ENCODE results near the gene CRTAP. TPM values are rescaled to one million over a fixed set of nuclear protein-coding genes. Genes with fewer than 3 reads are reported as not detected.

The CRTAP gene
- total RNA-seq, 1 experiment from 2014 or later, result 104 TPM

- no TSS peak for BruUV-seq (replicated peaks)
- TF ChIP-seq SP1 (IDR thresholded peaks at IDR 0.05; ENCODE audit: low read depth), result no peak
- TF ChIP-seq EGR1 (IDR thresholded peaks at IDR 0.05; ENCODE audit: low read depth), result no peak
- TF ChIP-seq EZH2 (IDR thresholded peaks at IDR 0.05), result no peak
- no peak for TF ChIP-seq POLR2AphosphoS5 (IDR thresholded peaks at IDR 0.05; ENCODE audit: low read depth, low read length)
- no peak for TF ChIP-seq JUND (IDR thresholded peaks at IDR 0.05)
- TF ChIP-seq CEBPB (IDR thresholded peaks at IDR 0.05; ENCODE audit: low read depth), result no peak
- TF ChIP-seq SIN3A (IDR thresholded peaks at IDR 0.05; ENCODE audit: low read depth), result no peak
- no peak for TF ChIP-seq ZNF274 (IDR thresholded peaks at IDR 0.05; ENCODE audit: low read depth, low read length)
- no peak for TF ChIP-seq TCF7L2 (IDR thresholded peaks at IDR 0.05; ENCODE audit: borderline replicate concordance, extremely low read depth, insufficient read depth, insufficient read length)
- ChIA-PET RAD21 (ENCODE audit: low non-redundant PET in 1 of 2, low total read pairs in 2 of 2, uncharacterized antibody in 2 of 2, unreplicated experiment in 2 of 2) (no interaction called here), POLR2A (no interaction called here), CTCF (no interaction called here)
- ATAC-seq, result no peak
- no peaks in the 10 kb centered on the region for H3K36me3 ChIP-seq (ENCODE audit: control insufficient read depth in 1 of 2, insufficient read depth in 2 of 2, low read length in 2 of 2)
- no peaks in the 10 kb centered on the region for H3K79me2 ChIP-seq (ENCODE audit: insufficient read depth, low read length)
- no peaks in the 10 kb centered on the region for H3K4me1 ChIP-seq (ENCODE audit: control insufficient read depth in 1 of 2, insufficient read depth in 2 of 2, low read length in 2 of 2)
- no peaks in the 10 kb centered on the region for H4K20me1 ChIP-seq (ENCODE audit: insufficient read depth)
- H3K4me3 ChIP-seq (replicated peaks in 1 of 2; ENCODE audit: low read depth in 1 of 2, low read length in 2 of 2), result no peak overlapping the region
- H3K27ac ChIP-seq (ENCODE audit: low read depth, low read length), result no peak overlapping the region
- H3K9me2 ChIP-seq (ENCODE audit: insufficient read depth), result no peaks in the 10 kb centered on the region
- no peak overlapping the region for H3K9ac ChIP-seq (ENCODE audit: low read length)
- H2AFZ ChIP-seq (ENCODE audit: low read depth, low read length, poor library complexity, severe bottlenecking), result no peak overlapping the region
- intact Hi-C loops (cut with micrococcal nuclease), result no loop called here
- H3K4me2 ChIP-seq (ENCODE audit: low read length), result no peak overlapping the region
- DNase-seq (ENCODE audit: low read depth, low spot score), result no peak
- H3K9me3 ChIP-seq (ENCODE audit: control insufficient read depth in 1 of 2, insufficient read depth in 1 of 2, low read depth in 1 of 2, low read length in 2 of 2), result no peaks in the 10 kb centered on the region
- no peaks in the 10 kb centered on the region for H3K27me3 ChIP-seq (ENCODE audit: insufficient read depth, low read length)
Observed at GRCh38 chr3:33173672-33174071, 59.9 kb downstream of the CRTAP start.

DNA sequence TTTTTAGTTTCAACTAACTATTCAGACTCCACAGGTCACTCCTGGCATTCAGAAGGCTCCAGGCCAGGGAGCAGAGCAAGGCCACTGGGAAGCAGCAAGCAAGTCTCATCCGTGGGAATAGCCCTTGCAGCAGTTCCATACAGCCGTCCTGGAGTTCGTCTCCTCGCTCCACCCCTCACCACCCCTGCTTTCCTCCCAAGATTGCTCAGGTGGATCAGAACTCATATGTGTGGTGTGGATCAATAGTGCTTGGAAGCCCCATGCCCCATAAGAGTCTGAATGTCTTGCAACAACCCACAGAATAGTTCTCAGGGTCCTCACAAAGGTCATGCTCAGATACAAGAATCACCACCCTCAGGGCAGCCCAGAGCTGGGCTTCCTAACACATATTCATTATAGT, 60.3 kb downstream of the CRTAP start:
- no peaks in the 10 kb centered on the region for H3K27me3 ChIP-seq (ENCODE audit: insufficient read depth, low read length)
- H3K9me2 ChIP-seq (ENCODE audit: insufficient read depth), result no peaks in the 10 kb centered on the region
- ChIA-PET POLR2A (no interaction called here), CTCF (no interaction called here), RAD21 (ENCODE audit: low non-redundant PET in 1 of 2, low total read pairs in 2 of 2, uncharacterized antibody in 2 of 2, unreplicated experiment in 2 of 2) (no interaction called here)
- no peak for DNase-seq (ENCODE audit: low read depth, low spot score)
- intact Hi-C loops (cut with micrococcal nuclease), result no loop called here
- H3K36me3 ChIP-seq (ENCODE audit: control insufficient read depth in 1 of 2, insufficient read depth in 2 of 2, low read length in 2 of 2), result no peaks in the 10 kb centered on the region
- H2AFZ ChIP-seq (ENCODE audit: low read depth, low read length, poor library complexity, severe bottlenecking), result no peak overlapping the region
- no peak overlapping the region for H3K4me2 ChIP-seq (ENCODE audit: low read length)
- H4K20me1 ChIP-seq (ENCODE audit: insufficient read depth), result no peaks in the 10 kb centered on the region
- ATAC-seq, result no peak
- BruUV-seq (replicated peaks), result no TSS peak
- H3K9ac ChIP-seq (ENCODE audit: low read length), result no peak overlapping the region
- no peaks in the 10 kb centered on the region for H3K4me1 ChIP-seq (ENCODE audit: control insufficient read depth in 1 of 2, insufficient read depth in 2 of 2, low read length in 2 of 2)
- TF ChIP-seq POLR2AphosphoS5 (IDR thresholded peaks at IDR 0.05; ENCODE audit: low read depth, low read length), result no peak
- TF ChIP-seq ZNF274 (IDR thresholded peaks at IDR 0.05; ENCODE audit: low read depth, low read length), result no peak
- no peak overlapping the region for H3K27ac ChIP-seq (ENCODE audit: low read depth, low read length)
- no peak overlapping the region for H3K4me3 ChIP-seq (replicated peaks in 1 of 2; ENCODE audit: low read depth in 1 of 2, low read length in 2 of 2)
- H3K79me2 ChIP-seq (ENCODE audit: insufficient read depth, low read length), result no peaks in the 10 kb centered on the region
- no peaks in the 10 kb centered on the region for H3K9me3 ChIP-seq (ENCODE audit: control insufficient read depth in 1 of 2, insufficient read depth in 1 of 2, low read depth in 1 of 2, low read length in 2 of 2)
